GM23248 (cell line): ENCODE results near the gene KDM1B.

Experiments
- EZH2 ChIP-seq: fragments of 200-600 bp; sonication (generic); IDR thresholded peaks from 2 replicates; pipeline ENCODE4 v1.6.1; 2018; ENCODE audit warnings: antibody characterized with exemption, mild to moderate bottlenecking; ENCODE audit not compliant: insufficient read depth, poor library complexity, severe bottlenecking
- EZH2phosphoT487 ChIP-seq: fragments of 200-600 bp; sonication (generic); IDR thresholded peaks from 2 replicates; pipeline ENCODE4 v1.6.1; 2018; ENCODE audit warnings: antibody characterized with exemption, moderate library complexity, mild to moderate bottlenecking, low read depth; ENCODE audit not compliant: insufficient read depth

DNA sequence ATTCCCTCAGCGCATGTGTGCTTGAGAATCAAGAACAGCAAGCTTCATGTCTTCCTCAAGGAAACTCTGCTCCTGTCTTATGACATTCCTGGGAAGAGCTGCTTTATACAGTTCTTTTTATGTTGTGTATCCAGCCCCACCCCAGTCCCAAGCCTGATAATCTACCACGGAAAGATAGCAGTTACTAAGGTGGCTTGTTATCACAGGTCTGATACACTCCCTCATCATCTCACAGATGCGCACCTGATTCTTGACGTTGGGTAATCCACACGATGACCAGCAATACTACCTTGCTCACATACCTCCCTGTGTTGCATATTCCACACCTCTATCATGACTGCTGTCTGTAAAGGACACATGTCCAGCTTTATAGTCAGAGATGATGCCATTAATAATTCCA is 36.0 kb upstream of the KDM1B start:
- no peak for TF ChIP-seq EZH2phosphoT487
- no peak for TF ChIP-seq EZH2
